ENCODE data around the gene TMIE.

The TMIE gene

DNA sequence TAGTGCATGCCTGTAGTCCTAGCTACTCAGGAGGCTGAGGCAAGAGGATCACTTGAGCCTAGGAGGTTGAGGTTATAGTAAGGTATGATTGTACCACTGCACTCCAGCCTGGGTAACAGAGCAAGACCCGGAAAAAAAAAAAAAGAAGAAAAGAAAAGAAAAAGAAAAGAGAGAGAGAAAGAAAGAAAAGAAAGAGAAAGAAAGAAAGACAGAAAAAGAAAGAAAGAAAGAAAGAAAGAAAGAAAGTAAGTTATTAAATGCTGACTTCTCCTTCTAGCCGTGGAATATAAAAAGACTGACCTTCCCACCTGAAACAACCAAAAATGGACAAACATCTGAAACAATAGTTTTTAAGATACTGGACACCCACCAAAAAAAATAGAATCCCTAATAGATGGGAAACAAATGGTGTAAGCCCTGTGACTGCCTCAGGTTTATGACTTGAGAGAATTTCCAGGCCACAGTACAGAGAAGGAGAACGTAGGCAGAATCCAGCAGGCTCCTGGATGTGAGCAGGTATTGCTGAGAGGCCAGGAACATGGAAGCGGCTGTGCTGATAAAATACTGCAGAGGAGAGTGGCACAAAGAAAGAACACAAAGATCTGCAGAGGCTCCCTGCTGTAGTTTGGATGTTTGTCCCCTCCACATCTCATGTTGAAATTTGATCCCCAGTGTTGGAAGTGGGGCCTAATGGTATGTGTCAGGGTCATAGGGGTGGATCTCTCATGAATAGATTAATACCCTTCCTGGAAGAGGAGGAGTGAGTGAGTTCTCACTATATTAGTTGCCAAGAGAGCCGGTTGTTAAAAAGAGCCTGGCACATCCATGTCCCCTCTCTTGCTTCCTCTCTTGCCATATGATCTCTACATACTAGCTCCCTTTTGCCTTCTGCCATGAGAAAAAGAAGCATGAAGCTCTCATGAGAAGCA is 58.3 kb downstream of the TMIE start:
- DNase-seq (ENCODE audit: low read depth), result no peak
- no peak overlapping the region for H3K4me3 ChIP-seq (ENCODE audit: control insufficient read depth, low read depth, low read length)
- TF ChIP-seq, protein P1, sequence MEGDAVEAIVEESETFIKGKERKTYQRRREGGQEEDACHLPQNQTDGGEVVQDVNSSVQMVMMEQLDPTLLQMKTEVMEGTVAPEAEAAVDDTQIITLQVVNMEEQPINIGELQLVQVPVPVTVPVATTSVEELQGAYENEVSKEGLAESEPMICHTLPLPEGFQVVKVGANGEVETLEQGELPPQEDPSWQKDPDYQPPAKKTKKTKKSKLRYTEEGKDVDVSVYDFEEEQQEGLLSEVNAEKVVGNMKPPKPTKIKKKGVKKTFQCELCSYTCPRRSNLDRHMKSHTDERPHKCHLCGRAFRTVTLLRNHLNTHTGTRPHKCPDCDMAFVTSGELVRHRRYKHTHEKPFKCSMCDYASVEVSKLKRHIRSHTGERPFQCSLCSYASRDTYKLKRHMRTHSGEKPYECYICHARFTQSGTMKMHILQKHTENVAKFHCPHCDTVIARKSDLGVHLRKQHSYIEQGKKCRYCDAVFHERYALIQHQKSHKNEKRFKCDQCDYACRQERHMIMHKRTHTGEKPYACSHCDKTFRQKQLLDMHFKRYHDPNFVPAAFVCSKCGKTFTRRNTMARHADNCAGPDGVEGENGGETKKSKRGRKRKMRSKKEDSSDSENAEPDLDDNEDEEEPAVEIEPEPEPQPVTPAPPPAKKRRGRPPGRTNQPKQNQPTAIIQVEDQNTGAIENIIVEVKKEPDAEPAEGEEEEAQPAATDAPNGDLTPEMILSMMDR (IDR thresholded peaks at IDR 0.05; ENCODE audit: control insufficient read depth, insufficient read depth, low read depth, low read length, missing control alignments), result no peak
